Sigmoid colon (tissue), 7 donors: ENCODE measurements around the gene PAPOLG. TPM values are rescaled to one million over a fixed set of nuclear protein-coding genes. Genes with fewer than 3 reads are reported as not detected.
"Not testable (repeated sequence)": the region's sequence is repeated elsewhere in the genome, so short reads cannot be mapped to it uniquely, and the experiment has no call there.

Experiments
- DNase-seq: peaks from one replicate; pipeline ENCODE4 v3.0.0-alpha.2; 2019
- H3K27ac ChIP-seq, 4 donors: fragments of 200-600 bp; sonication (generic); one replicate each; pipeline ENCODE4 v1.5.1; 2016 to 2019; ENCODE audit warnings: mild to moderate bottlenecking in 1 of 4
- H3K27me3 ChIP-seq, 3 donors: fragments of 200-600 bp; sonication (generic); one replicate each; pipeline ENCODE4 v1.5.1; 2019; ENCODE audit warnings: mild to moderate bottlenecking in 1 of 3
- H3K36me3 ChIP-seq, 4 donors: fragments of 200-600 bp; sonication (generic); one replicate each; pipeline ENCODE4 v1.5.1; 2016 to 2019
- H3K4me1 ChIP-seq, 4 donors: fragments of 200-600 bp; sonication (generic); one replicate each; pipeline ENCODE4 v1.5.1; 2017 to 2019
- H3K4me3 ChIP-seq, 4 donors: fragments of 200-600 bp; sonication (generic); one replicate each; pipeline ENCODE4 v1.5.1; 2017 to 2019; ENCODE audit warnings: mild to moderate bottlenecking in 2 of 4, moderate library complexity in 1 of 4
- H3K9me3 ChIP-seq, 4 donors: fragments of 200-600 bp in 3 of 4; sonication (generic) in 3 of 4; one replicate each; pipeline versions ENCODE4 v1.5.1 to v1.6.1; 2013 to 2019
- EP300 ChIP-seq, 4 donors: sonication (generic); formaldehyde crosslinking; IDR thresholded peaks; one replicate each; pipeline ENCODE4 v1.6.1; 2017; ENCODE audit warnings: antibody characterized with exemption in 4 of 4
- POLR2A ChIP-seq, 2 donors: fragments of 450-650 bp; IDR thresholded peaks; one replicate each; pipeline ENCODE4 v1.6.1; 2016; ENCODE audit warnings: antibody characterized with exemption in 2 of 2, mild to moderate bottlenecking in 2 of 2, moderate library complexity in 2 of 2
- POLR2AphosphoS5 ChIP-seq, 4 donors: sonication (generic); formaldehyde crosslinking; IDR thresholded peaks; one replicate each; pipeline ENCODE4 v1.6.1; 2017; ENCODE audit warnings: antibody characterized with exemption in 4 of 4
- WGBS, 2 donors: extraction: QIAGEN DNeasy Blood & Tissue Kit; methylation state at CpG; one replicate each; pipeline ENCODE4 v1.1.7; 2013; 5-methylcytosine and 5-hydroxymethylcytosine counted together
- intact Hi-C: fragments of 100-400 bp; cut with DNase I; formaldehyde crosslinking; loops from one replicate; pipeline ENCODE4 v1.15.1; 2023
- polyA plus RNA-seq, 3 donors: library from polyadenylated mRNA; stranded (reverse); fragments of 200-250 nt; gene quantifications; one replicate each; pipeline ENCODE4 v1.2.3, GENCODE V29; 2013
- total RNA-seq, 4 donors: library from RNA; depleted of rRNA; stranded (reverse); fragments of >200 nt; gene quantifications; one replicate each; pipeline ENCODE4 v1.1.0, GENCODE V29; 2016
- TF ChIP-seq, protein P1 (sequence below), 4 experiments: fragments of 450-650 bp in 3 of 4; fragments of 200-600 bp in 1 of 4; IDR thresholded peaks; one replicate each; pipeline ENCODE4 v1.5.1; 2016 to 2019; ENCODE audit warnings: antibody characterized with exemption in 4 of 4, mild to moderate bottlenecking in 3 of 4, moderate library complexity in 2 of 4
- donor health status: healthy with polysubstance abuse.
- donor health status: Bipolar disorder and iron deficiency.
- donor health status: healthy.

Gene PAPOLG
- total and polyA plus RNA-seq, 7 donors, result 3.6 to 16.1 (median 10.7) TPM

DNA sequence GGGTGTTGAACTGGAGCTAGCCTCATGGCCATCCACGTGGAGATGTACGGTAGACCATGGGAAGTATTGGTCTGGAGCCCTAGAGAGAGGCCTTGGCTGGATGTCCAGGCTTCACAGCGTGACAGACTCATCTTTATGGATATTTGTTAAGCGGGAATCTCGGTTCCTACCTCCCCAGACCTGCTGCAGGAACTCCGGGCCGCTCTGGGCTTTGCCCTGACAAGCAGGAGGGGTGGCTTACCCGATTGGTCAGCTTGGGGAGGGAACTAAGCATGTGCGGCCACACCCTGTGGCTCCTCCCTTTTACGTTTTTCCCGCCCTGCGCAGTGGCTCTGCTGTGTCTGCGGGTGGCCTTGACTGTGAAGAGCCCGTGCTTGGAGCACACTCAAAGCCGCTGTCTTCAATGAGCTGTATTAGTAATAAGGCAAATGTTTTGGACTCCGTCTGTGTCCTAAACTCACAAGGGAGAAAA, 52.3 kb downstream of the PAPOLG start:
- Histone ChIP-seq H3K27me3 (no peaks in the 10 kb centered on the region), H3K4me1 (no peaks in the 10 kb centered on the region), H3K9me3 (no peaks in the 10 kb centered on the region), H3K27ac (no peak overlapping the region), H3K36me3 (no peaks in the 10 kb centered on the region), H3K4me3 (no peak overlapping the region)
- no peak for TF ChIP-seq EP300 (IDR thresholded peaks at IDR 0.05)
- WGBS, 2 donors, result 94 to 96% methylated on average over 16 of the region's 16 CpGs
- intact Hi-C loops, result no loop called here
- no peak for DNase-seq

DNA sequence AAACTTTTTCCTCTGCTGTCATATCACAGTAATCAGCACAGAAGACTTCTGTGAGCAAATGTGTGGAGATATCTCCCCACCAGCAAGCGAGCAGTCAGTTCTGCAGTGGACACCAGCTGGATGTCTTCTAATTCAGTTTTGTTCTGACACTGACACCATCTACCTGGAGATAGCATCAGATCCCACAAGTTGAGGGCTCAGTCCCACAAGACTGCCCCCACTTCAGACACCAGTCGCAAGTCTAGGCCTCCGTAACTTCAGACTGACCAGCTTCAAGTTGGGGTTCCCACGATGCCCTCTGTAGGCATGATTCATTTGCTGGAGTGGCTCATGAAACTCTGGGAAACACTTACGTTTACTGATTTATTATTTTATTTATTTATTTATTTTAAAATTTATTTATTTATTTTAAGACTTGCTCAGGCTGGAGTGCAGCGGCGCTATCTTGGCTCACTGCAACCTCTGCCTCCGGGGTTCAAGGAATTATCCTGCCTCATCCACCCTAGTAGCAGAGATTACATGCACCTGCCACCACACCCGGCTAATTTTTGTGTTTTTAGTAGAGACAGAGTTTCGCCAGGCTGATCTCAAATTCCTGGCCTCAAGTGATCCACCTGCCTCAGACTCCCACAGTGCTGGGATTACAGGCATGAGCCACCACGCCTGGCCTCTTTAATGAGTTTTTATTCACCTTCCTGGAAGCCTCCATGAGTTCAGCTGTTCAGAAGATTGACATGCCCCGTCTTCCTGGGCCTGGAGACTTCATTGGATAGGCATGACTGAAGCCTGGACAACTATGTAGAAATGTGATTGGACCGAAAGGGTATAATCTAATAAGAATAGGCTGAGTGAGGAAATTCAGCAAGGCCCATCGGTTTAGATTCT, 55.7 kb downstream of the PAPOLG start:
- WGBS, 2 donors, result 83 to 91% methylated on average over 14 of the region's 14 CpGs
- TF ChIP-seq POLR2A (IDR thresholded peaks at IDR 0.05) (no peak), POLR2AphosphoS5 (IDR thresholded peaks at IDR 0.05) (no peak)

DNA sequence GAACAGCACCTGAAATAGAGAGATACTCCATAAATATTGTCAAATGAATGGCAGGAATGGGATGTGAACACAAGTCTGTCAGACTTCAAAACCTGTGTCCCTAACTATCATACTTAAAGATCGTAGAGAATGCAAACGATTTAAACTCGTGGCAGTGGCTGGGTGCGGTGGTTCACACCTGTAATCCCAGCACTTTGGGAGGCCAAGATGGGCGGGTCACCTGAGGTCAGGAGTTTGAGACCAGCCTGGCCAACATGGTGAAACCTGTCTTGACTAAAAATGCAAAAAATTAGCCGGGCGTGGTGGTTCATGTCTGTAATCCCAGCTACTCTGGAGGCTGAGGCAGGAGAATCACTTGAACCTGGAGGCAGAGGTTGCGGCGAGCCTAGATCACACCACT, 61.1 kb downstream of the PAPOLG start:
- 90 to 94% methylated on average over 9 of the region's 9 CpGs for WGBS, 2 donors
- H3K4me1 ChIP-seq, H3K4me3 ChIP-seq, H3K36me3 ChIP-seq, H3K27me3 ChIP-seq, H3K27ac ChIP-seq, intact Hi-C loops, H3K9me3 ChIP-seq, DNase-seq: not testable (repeated sequence)

More for the DNA sequence above, 55.7 kb downstream of the PAPOLG start:
- H3K27me3 ChIP-seq, result no peaks in the 10 kb centered on the region
- peak; percentile 20 for DNase-seq
- intact Hi-C loops, result no loop called here
- no peak overlapping the region for H3K4me3 ChIP-seq
- no peak overlapping the region for H3K27ac ChIP-seq
- H3K9me3 ChIP-seq, result no peaks in the 10 kb centered on the region
- no peaks in the 10 kb centered on the region for H3K4me1 ChIP-seq
- no peaks in the 10 kb centered on the region for H3K36me3 ChIP-seq

DNA sequence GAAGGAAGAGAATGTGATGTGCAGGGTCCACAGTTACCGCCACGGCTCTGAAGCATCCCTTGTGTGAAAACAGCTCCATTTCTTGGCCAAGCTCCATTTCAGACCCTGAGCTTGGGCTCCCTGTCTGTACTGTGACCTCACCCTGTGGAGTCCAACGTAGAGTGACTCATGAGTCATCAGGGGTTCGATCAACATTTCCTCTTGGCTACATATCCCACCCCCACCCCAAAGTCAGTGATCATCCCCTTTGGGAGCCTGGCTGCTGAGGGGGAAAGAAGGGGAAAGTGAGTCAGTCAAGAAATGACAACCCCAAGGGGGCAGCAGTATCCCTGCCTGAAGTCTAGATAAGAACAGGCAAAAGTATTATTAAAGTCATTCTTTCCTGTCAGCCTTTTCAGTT, 62.2 kb downstream of the PAPOLG start:
- H3K4me3 ChIP-seq, result no peak overlapping the region
- 60 to 65% methylated on average over 4 of the region's 4 CpGs for WGBS, 2 donors
- DNase-seq, result no peak
- H3K9me3 ChIP-seq, result no peaks in the 10 kb centered on the region
- intact Hi-C loops, result no loop called here
- no peaks in the 10 kb centered on the region for H3K36me3 ChIP-seq
- no peaks in the 10 kb centered on the region for H3K27me3 ChIP-seq
- H3K27ac ChIP-seq, result no peak overlapping the region
- TF ChIP-seq POLR2AphosphoS5 (IDR thresholded peaks at IDR 0.05) (no peak), POLR2A (IDR thresholded peaks at IDR 0.05) (no peak), EP300 (IDR thresholded peaks at IDR 0.05) (no peak)
- TF ChIP-seq, protein P1, sequence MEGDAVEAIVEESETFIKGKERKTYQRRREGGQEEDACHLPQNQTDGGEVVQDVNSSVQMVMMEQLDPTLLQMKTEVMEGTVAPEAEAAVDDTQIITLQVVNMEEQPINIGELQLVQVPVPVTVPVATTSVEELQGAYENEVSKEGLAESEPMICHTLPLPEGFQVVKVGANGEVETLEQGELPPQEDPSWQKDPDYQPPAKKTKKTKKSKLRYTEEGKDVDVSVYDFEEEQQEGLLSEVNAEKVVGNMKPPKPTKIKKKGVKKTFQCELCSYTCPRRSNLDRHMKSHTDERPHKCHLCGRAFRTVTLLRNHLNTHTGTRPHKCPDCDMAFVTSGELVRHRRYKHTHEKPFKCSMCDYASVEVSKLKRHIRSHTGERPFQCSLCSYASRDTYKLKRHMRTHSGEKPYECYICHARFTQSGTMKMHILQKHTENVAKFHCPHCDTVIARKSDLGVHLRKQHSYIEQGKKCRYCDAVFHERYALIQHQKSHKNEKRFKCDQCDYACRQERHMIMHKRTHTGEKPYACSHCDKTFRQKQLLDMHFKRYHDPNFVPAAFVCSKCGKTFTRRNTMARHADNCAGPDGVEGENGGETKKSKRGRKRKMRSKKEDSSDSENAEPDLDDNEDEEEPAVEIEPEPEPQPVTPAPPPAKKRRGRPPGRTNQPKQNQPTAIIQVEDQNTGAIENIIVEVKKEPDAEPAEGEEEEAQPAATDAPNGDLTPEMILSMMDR (IDR thresholded peaks at IDR 0.05), result no peak
- no peaks in the 10 kb centered on the region for H3K4me1 ChIP-seq

DNA sequence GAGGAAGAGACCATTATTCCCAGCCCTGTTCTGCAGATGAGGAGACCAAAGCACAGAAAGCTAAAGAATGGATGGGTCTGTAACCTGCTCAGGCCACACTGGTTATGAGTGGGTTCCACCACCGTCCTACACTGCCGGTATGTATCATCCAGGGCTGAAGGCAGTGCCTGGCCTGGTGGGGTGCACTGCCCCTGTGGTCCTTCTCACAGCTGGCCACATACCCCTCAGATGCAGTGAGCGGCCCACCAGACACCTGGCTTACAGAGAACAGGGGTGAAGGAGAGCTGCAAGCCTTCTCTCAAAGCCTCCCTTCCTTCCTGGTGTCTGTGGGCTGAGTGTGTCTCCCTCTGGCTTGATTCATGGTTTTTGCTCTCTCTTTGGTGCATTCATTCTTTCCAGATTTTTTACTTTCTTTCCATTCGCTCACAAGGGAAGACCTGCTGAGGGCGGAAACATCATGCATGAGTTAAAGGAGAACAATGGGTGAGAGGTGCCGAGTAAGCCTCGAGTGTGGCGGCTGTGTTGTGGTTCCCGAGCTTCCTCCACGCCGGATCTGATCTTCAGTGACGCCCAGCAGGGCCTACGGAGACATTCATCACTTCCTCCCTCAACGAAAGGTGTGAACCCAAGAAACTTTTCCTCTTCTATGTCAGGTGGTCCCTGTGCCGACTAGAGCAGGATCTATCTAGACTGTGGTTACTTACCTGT, 63.2 kb downstream of the PAPOLG start:
- 70 to 87% methylated on average over 15 of the region's 15 CpGs for WGBS, 2 donors
- Histone ChIP-seq H3K36me3 (no peaks in the 10 kb centered on the region), H3K4me3 (no peak overlapping the region), H3K9me3 (no peaks in the 10 kb centered on the region), H3K4me1 (no peaks in the 10 kb centered on the region), H3K27ac (no peak overlapping the region), H3K27me3 (no peaks in the 10 kb centered on the region)
- intact Hi-C loops, result no loop called here
- TF ChIP-seq POLR2AphosphoS5 (IDR thresholded peaks at IDR 0.05) (no peak), POLR2A (IDR thresholded peaks at IDR 0.05) (no peak), EP300 (IDR thresholded peaks at IDR 0.05) (no peak)
- TF ChIP-seq, protein P1 (IDR thresholded peaks at IDR 0.05), result no peak
- DNase-seq, result no peak

DNA sequence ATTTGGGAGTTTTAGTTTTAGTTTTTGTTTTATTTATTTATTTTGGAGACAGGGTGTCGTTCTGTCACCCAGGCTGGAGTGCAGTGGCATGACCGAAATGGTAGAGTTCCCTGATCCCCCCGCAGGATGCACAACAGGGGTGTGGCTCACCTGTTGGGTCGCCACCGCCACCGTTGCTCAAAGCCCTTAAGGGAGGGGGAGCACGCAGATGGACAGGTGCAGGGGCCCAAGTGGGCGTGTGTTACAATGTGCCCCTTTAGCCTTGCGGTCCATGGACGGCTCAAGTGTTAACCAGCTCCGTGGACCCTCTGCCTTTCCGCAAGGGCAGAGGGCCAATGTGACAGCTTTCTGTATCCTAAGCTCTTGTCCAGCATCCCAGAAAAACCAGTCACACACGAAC, 63.9 kb downstream of the PAPOLG start:
- no peaks in the 10 kb centered on the region for H3K9me3 ChIP-seq

More for the DNA sequence above, 63.9 kb downstream of the PAPOLG start:
- H3K4me1 ChIP-seq, result no peaks in the 10 kb centered on the region
- H3K27ac ChIP-seq, result no peak overlapping the region
- 91 to 92% methylated on average over 13 of the region's 13 CpGs for WGBS, 2 donors
- no peaks in the 10 kb centered on the region for H3K27me3 ChIP-seq
- intact Hi-C loops, result no loop called here
- H3K4me3 ChIP-seq, result no peak overlapping the region
- H3K36me3 ChIP-seq, result no peaks in the 10 kb centered on the region
- no peak for TF ChIP-seq EP300 (IDR thresholded peaks at IDR 0.05)
- TF ChIP-seq POLR2A (IDR thresholded peaks at IDR 0.05), result no peak
- TF ChIP-seq POLR2AphosphoS5 (IDR thresholded peaks at IDR 0.05), result no peak
- TF ChIP-seq, protein P1 (IDR thresholded peaks at IDR 0.05), result no peak
- no peak for DNase-seq
